AG09319 (cell line): Measurements from ENCODE around the gene HOXB3.

Experiments
- DNase-seq: peaks from one replicate; pipeline ENCODE4 v3.0.0-alpha.2; 2010; ENCODE audit warnings: low read depth; ENCODE audit errors: extremely low read depth
- CTCF ChIP-seq: IDR thresholded peaks from 2 replicates; pipeline ENCODE4 v1.5.1; 2011; ENCODE audit warnings: low read depth, mild to moderate bottlenecking, inconsistent platforms, low read length, moderate library complexity

Gene HOXB3

GRCh38 chr17:48632579-48633265, 42.7 kb upstream of the HOXB3 start:
- DNase-seq: no peak
- TF ChIP-seq CTCF: no peak

- no peak for TF ChIP-seq CTCF
- DNase-seq: no peak
These were observed 41.9 kb upstream of the HOXB3 start for GRCh38 chr17:48631693-48632578.

- DNase-seq: no peak
These were observed 41.1 kb upstream of the HOXB3 start for GRCh38 chr17:48630925-48631692.

GRCh38 chr17:48630009-48630924, 40.2 kb upstream of the HOXB3 start:
- TF ChIP-seq CTCF: no peak
- no peak for DNase-seq

More at GRCh38 chr17:48630925-48631692, 41.1 kb upstream of the HOXB3 start:
- no peak for TF ChIP-seq CTCF

GRCh38 chr17:48629411-48629759, 39.3 kb upstream of the HOXB3 start:
- no peak for TF ChIP-seq CTCF
- DNase-seq: no peak

GRCh38 chr17:48628649-48629410, 38.8 kb upstream of the HOXB3 start:
- no peak for DNase-seq
- no peak for TF ChIP-seq CTCF
